ENCODE data around the gene PTTG2.

DNA sequence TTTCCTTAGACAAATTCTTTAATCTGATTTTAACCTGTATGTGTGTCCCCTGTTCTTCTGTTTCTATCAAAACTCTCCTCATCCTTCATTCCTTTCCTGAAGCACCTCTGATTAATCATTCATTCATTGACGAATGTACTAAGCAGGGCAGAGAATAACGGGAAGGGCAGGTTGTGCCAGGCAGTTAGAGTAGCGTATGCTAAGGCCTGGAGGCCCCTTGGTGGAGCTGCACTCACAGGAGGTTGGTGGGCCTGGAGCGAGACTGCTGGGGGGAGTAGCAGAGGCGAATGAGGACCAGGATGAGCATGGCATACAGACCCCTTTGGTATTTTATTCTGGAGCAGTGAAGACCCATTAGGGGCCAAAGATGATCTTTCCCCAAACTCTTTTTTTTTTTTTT, 22.5 kb downstream of the PTTG2 start:
- TF ChIP-seq, protein P1, sequence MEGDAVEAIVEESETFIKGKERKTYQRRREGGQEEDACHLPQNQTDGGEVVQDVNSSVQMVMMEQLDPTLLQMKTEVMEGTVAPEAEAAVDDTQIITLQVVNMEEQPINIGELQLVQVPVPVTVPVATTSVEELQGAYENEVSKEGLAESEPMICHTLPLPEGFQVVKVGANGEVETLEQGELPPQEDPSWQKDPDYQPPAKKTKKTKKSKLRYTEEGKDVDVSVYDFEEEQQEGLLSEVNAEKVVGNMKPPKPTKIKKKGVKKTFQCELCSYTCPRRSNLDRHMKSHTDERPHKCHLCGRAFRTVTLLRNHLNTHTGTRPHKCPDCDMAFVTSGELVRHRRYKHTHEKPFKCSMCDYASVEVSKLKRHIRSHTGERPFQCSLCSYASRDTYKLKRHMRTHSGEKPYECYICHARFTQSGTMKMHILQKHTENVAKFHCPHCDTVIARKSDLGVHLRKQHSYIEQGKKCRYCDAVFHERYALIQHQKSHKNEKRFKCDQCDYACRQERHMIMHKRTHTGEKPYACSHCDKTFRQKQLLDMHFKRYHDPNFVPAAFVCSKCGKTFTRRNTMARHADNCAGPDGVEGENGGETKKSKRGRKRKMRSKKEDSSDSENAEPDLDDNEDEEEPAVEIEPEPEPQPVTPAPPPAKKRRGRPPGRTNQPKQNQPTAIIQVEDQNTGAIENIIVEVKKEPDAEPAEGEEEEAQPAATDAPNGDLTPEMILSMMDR (IDR thresholded peaks at IDR 0.05) = no peak
- TF ChIP-seq POLR2A (IDR thresholded peaks at IDR 0.05) = no peak
